HEK293 (cell line): ENCODE measurements around the gene CHCHD10.

Source experiments
- GLI4 ChIP-seq: fragments of 450-650 bp; formaldehyde crosslinking; IDR thresholded peaks from 2 replicates; pipeline ENCODE4 v1.5.1; 2016; ENCODE audit warnings: missing biosample characterization, missing genetic modification characterization
- GLIS2 ChIP-seq: fragments of 450-650 bp; formaldehyde crosslinking; IDR thresholded peaks from 2 replicates; pipeline ENCODE4 v1.5.1; 2016; ENCODE audit warnings: missing biosample characterization, missing genetic modification characterization
- KLF1 ChIP-seq: fragments of 450-650 bp; formaldehyde crosslinking; IDR thresholded peaks from 2 replicates; pipeline ENCODE4 v1.5.1; 2016; ENCODE audit warnings: missing biosample characterization, missing genetic modification characterization
- MZF1 ChIP-seq: fragments of 450-650 bp; formaldehyde crosslinking; IDR thresholded peaks from 2 replicates; pipeline ENCODE4 v1.5.1; 2017; ENCODE audit warnings: missing biosample characterization, missing genetic modification characterization, borderline replicate concordance
- OVOL3 ChIP-seq: fragments of 450-650 bp; formaldehyde crosslinking; IDR thresholded peaks from 2 replicates; pipeline ENCODE4 v1.5.1; 2016; ENCODE audit warnings: missing biosample characterization, missing genetic modification characterization
- PBX3 ChIP-seq: sonication (generic); formaldehyde crosslinking; IDR thresholded peaks from 2 replicates; pipeline ENCODE4 v1.8.1; 2022; ENCODE audit warnings: mild to moderate bottlenecking, moderate library complexity, missing genetic modification reagents
- SP7 ChIP-seq: fragments of 450-650 bp; formaldehyde crosslinking; IDR thresholded peaks from 2 replicates; pipeline ENCODE4 v1.5.1; 2016; ENCODE audit warnings: missing biosample characterization, missing genetic modification characterization
- WT1 ChIP-seq: fragments of 450-650 bp; formaldehyde crosslinking; IDR thresholded peaks from 2 replicates; pipeline ENCODE4 v1.5.1; 2016; ENCODE audit warnings: missing biosample characterization, missing genetic modification characterization
- YY2 ChIP-seq: fragments of 450-650 bp; formaldehyde crosslinking; IDR thresholded peaks from 2 replicates; pipeline ENCODE4 v1.5.1; 2016; ENCODE audit warnings: missing biosample characterization, missing genetic modification characterization
- ZBTB48 ChIP-seq: fragments of 450-650 bp; formaldehyde crosslinking; IDR thresholded peaks from 2 replicates; pipeline ENCODE4 v1.5.1; 2016; ENCODE audit warnings: missing biosample characterization, missing genetic modification characterization
- ZFP3 ChIP-seq: fragments of 450-650 bp; formaldehyde crosslinking; IDR thresholded peaks from 2 replicates; pipeline ENCODE4 v1.5.1; 2016; ENCODE audit warnings: low read depth, missing biosample characterization, missing genetic modification characterization
- ZFP37 ChIP-seq: fragments of 450-650 bp; formaldehyde crosslinking; IDR thresholded peaks from 2 replicates; pipeline ENCODE4 v1.5.1; 2016; ENCODE audit warnings: missing biosample characterization, missing genetic modification characterization
- ZFP69B ChIP-seq: fragments of 450-650 bp; formaldehyde crosslinking; IDR thresholded peaks from 2 replicates; pipeline ENCODE4 v1.5.1; 2016; ENCODE audit warnings: missing biosample characterization, missing genetic modification characterization
- ZNF184 ChIP-seq: fragments of 450-650 bp; IDR thresholded peaks from 2 replicates; pipeline ENCODE4 v1.5.1; 2018; ENCODE audit warnings: missing biosample characterization, mild to moderate bottlenecking, missing genetic modification characterization
- ZNF23 ChIP-seq: fragments of 450-650 bp; formaldehyde crosslinking; IDR thresholded peaks from 2 replicates; pipeline ENCODE4 v1.5.1; 2016; ENCODE audit warnings: missing biosample characterization, missing genetic modification characterization, borderline replicate concordance
- ZNF26 ChIP-seq: fragments of 450-650 bp; formaldehyde crosslinking; IDR thresholded peaks from 2 replicates; pipeline ENCODE4 v1.5.1; 2016; ENCODE audit warnings: missing biosample characterization, missing genetic modification characterization
- ZNF354C ChIP-seq: fragments of 450-650 bp; formaldehyde crosslinking; IDR thresholded peaks from 2 replicates; pipeline ENCODE4 v1.5.1; 2016; ENCODE audit warnings: missing biosample characterization, missing genetic modification characterization, low read depth, borderline replicate concordance
- ZNF398 ChIP-seq: fragments of 450-650 bp; formaldehyde crosslinking; IDR thresholded peaks from 2 replicates; pipeline ENCODE4 v1.5.1; 2017; ENCODE audit warnings: missing biosample characterization, missing genetic modification characterization
- ZNF654 ChIP-seq: fragments of 450-650 bp; formaldehyde crosslinking; IDR thresholded peaks from 2 replicates; pipeline ENCODE4 v1.5.1; 2016; ENCODE audit warnings: low read depth, missing biosample characterization, missing genetic modification characterization
- ZNF747 ChIP-seq: fragments of 450-650 bp; formaldehyde crosslinking; IDR thresholded peaks from 2 replicates; pipeline ENCODE4 v1.5.1; 2016; ENCODE audit warnings: missing biosample characterization, missing genetic modification characterization
- ZNF776 ChIP-seq: fragments of 450-650 bp; formaldehyde crosslinking; IDR thresholded peaks from 2 replicates; pipeline ENCODE4 v1.5.0; 2017; ENCODE audit warnings: missing biosample characterization, missing genetic modification characterization, borderline replicate concordance
- ZNF777 ChIP-seq: fragments of 450-650 bp; formaldehyde crosslinking; IDR thresholded peaks from 2 replicates; pipeline ENCODE4 v1.5.1; 2017; ENCODE audit warnings: missing biosample characterization, missing genetic modification characterization, borderline replicate concordance
- ZNF785 ChIP-seq: fragments of 450-650 bp; formaldehyde crosslinking; IDR thresholded peaks from 2 replicates; pipeline ENCODE4 v1.5.1; 2016; ENCODE audit warnings: missing biosample characterization, missing genetic modification characterization
- ZNF791 ChIP-seq: fragments of 450-650 bp; formaldehyde crosslinking; IDR thresholded peaks from 2 replicates; pipeline ENCODE4 v1.5.1; 2016; ENCODE audit warnings: missing biosample characterization, missing genetic modification characterization
- ZSCAN23 ChIP-seq: fragments of 450-650 bp; formaldehyde crosslinking; IDR thresholded peaks from 2 replicates; pipeline ENCODE4 v1.5.1; 2016; ENCODE audit warnings: missing biosample characterization, missing genetic modification characterization
- TF ChIP-seq, protein P1 (sequence below): fragments of 450-650 bp; IDR thresholded peaks from 2 replicates; pipeline ENCODE4 v1.5.1; 2018; ENCODE audit warnings: missing biosample characterization, mild to moderate bottlenecking, missing genetic modification characterization
- TF ChIP-seq, protein P2 (sequence below): fragments of 450-650 bp; formaldehyde crosslinking; IDR thresholded peaks from 2 replicates; pipeline ENCODE4 v1.5.1; 2016; ENCODE audit warnings: missing biosample characterization, missing genetic modification characterization, borderline replicate concordance

The CHCHD10 gene

DNA sequence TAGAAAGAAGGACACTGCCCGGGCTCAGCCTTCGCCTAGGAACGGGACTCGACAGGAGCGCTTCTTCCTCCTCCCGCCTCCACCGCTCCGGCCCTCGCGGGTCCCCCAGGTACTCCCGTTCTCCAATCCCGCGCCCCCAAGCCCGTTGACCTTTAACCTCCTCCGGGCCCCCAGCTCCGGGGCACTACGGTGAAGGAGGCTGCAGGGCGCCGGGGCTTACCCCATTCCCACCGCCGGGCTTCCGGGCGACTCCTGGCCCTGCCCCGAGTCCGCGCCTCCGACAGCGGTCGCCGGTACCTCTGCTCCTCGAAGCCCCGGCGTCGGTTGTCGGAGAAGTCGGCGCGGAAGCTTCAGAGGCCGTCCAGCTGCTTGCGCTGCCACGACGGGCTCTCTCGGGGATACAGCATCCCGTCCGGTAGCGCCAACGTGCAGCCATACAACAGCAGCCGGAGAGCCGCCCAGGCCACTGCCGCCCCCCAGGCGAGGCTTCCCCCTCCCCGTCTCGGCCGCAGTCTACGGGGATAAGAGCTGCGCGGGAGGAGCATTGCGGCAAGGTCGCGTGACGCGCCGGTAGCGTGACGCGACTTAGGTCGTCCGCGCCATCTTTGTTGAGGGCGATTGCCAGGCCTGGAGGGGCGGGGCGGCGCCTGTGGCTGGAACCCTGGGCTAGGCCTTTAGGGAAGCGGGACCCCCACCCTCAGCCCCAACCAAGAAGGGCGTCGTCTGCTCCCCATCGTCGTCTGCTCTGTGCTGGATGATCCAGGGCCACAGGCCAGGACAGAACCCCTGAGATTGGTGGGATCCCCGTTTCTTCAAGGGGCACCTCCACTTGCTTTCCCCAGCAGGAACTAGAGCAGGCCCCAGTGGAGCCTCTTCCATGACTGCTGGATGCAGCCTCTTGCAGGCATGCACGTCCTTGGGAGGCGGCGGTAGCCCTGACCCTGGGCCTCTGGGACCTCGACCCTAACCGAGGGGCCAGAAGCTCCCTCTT is 50.7 kb downstream of the CHCHD10 start (continued):
- TF ChIP-seq ZNF747 (tag by site-specific recombination): no peak
- peak; percentile 73 for TF ChIP-seq YY2
- no peak for TF ChIP-seq ZNF184 (tag by site-specific recombination)
- no peak for TF ChIP-seq GLI4 (tag by site-specific recombination)
- peak; percentile 80 for TF ChIP-seq SP7 (tag by site-specific recombination)
- TF ChIP-seq KLF1 (tag by site-specific recombination): peak; percentile 58
- no peak for TF ChIP-seq ZSCAN23 (tag by site-specific recombination)
- no peak for TF ChIP-seq ZNF791 (tag by site-specific recombination)
- TF ChIP-seq, protein P1, sequence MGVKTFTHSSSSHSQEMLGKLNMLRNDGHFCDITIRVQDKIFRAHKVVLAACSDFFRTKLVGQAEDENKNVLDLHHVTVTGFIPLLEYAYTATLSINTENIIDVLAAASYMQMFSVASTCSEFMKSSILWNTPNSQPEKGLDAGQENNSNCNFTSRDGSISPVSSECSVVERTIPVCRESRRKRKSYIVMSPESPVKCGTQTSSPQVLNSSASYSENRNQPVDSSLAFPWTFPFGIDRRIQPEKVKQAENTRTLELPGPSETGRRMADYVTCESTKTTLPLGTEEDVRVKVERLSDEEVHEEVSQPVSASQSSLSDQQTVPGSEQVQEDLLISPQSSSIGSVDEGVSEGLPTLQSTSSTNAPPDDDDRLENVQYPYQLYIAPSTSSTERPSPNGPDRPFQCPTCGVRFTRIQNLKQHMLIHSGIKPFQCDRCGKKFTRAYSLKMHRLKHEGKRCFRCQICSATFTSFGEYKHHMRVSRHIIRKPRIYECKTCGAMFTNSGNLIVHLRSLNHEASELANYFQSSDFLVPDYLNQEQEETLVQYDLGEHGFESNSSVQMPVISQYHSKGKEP: no peak; the same call in 1 of the 2 replicates
- TF ChIP-seq PBX3 (CRISPR knock-in tag): no peak
- no peak for TF ChIP-seq ZNF26 (tag by site-specific recombination)
- TF ChIP-seq ZBTB48: peak; percentile 70
- no peak for TF ChIP-seq ZNF23
- peak; percentile 86 for TF ChIP-seq ZNF398 (tag by site-specific recombination)
- TF ChIP-seq WT1 (tag by site-specific recombination): peak; percentile 71
- no peak for TF ChIP-seq ZNF776 (tag by site-specific recombination)
- TF ChIP-seq, protein P2, sequence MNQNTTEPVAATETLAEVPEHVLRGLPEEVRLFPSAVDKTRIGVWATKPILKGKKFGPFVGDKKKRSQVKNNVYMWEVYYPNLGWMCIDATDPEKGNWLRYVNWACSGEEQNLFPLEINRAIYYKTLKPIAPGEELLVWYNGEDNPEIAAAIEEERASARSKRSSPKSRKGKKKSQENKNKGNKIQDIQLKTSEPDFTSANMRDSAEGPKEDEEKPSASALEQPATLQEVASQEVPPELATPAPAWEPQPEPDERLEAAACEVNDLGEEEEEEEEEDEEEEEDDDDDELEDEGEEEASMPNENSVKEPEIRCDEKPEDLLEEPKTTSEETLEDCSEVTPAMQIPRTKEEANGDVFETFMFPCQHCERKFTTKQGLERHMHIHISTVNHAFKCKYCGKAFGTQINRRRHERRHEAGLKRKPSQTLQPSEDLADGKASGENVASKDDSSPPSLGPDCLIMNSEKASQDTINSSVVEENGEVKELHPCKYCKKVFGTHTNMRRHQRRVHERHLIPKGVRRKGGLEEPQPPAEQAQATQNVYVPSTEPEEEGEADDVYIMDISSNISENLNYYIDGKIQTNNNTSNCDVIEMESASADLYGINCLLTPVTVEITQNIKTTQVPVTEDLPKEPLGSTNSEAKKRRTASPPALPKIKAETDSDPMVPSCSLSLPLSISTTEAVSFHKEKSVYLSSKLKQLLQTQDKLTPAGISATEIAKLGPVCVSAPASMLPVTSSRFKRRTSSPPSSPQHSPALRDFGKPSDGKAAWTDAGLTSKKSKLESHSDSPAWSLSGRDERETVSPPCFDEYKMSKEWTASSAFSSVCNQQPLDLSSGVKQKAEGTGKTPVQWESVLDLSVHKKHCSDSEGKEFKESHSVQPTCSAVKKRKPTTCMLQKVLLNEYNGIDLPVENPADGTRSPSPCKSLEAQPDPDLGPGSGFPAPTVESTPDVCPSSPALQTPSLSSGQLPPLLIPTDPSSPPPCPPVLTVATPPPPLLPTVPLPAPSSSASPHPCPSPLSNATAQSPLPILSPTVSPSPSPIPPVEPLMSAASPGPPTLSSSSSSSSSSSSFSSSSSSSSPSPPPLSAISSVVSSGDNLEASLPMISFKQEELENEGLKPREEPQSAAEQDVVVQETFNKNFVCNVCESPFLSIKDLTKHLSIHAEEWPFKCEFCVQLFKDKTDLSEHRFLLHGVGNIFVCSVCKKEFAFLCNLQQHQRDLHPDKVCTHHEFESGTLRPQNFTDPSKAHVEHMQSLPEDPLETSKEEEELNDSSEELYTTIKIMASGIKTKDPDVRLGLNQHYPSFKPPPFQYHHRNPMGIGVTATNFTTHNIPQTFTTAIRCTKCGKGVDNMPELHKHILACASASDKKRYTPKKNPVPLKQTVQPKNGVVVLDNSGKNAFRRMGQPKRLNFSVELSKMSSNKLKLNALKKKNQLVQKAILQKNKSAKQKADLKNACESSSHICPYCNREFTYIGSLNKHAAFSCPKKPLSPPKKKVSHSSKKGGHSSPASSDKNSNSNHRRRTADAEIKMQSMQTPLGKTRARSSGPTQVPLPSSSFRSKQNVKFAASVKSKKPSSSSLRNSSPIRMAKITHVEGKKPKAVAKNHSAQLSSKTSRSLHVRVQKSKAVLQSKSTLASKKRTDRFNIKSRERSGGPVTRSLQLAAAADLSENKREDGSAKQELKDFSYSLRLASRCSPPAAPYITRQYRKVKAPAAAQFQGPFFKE (tag by site-specific recombination): no peak
- TF ChIP-seq ZNF654 (tag by site-specific recombination): no peak
- no peak for TF ChIP-seq ZFP3 (tag by site-specific recombination)
- no peak for TF ChIP-seq ZNF785 (tag by site-specific recombination)
- TF ChIP-seq GLIS2: peak; percentile 89
- peak; percentile 97 for TF ChIP-seq ZNF777 (tag by site-specific recombination)
- TF ChIP-seq ZFP37 (tag by site-specific recombination): 0 out of 2 replicates have a peak, but pooled peaks have one; percentile 83
- 0 out of 2 replicates have a peak, but pooled peaks have one; percentile 13 for TF ChIP-seq ZFP69B
- TF ChIP-seq OVOL3 (tag by site-specific recombination): peak; percentile 78
- 0 out of 2 replicates have a peak, but pooled peaks have one; percentile 42 for TF ChIP-seq MZF1
- no peak for TF ChIP-seq ZNF354C
